ENCODE measurements around the gene CPTP. TPM values are rescaled to one million over a fixed set of nuclear protein-coding genes. Genes with fewer than 3 reads are reported as not detected.

CPTP gene
- total and polyA plus RNA-seq, 2 of the 13 experiments (the other 11 are each of a cell fraction or from before 2014, with no cell fraction given) = 5.5 to 9.3 TPM

DNA sequence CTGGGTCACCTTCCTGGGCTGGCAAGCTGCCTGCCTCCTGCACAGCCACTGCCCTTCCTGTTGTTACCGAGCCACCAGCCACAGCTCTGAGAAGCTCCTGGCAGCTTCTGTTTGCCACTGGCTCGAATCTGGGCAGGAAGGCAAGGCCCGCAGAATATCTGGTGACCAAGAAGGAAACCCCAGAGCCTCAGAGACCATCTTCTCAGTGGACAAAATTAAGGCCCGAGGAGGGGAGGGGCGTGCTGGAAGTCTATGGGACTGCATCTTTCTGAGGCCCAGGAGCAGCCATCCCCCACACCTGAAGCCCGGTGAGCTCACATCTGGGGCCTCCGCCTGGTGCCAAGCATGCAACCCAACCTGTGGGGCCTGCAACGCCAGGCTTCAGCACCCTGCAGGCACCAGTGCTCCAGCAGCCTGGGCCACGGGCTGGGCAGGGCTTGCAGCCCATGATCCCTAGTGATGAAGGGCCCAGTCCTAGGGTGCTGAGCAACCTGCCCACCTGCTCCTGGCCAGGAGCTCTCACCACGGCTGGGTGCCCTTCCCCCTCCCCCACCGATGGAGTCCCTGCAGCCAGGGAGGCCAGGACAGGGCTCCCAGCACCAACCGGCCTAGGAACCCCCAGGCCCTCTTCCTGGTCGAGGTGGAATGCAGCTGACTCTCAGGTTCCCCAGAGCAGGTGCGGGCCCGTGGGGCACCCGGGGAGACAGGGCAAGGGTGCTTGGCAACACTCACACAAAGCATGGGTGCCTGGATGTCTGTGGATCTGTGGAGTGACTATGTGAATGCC lies 879 bp downstream of the CPTP start (continued):
- TF ChIP-seq, protein P1, sequence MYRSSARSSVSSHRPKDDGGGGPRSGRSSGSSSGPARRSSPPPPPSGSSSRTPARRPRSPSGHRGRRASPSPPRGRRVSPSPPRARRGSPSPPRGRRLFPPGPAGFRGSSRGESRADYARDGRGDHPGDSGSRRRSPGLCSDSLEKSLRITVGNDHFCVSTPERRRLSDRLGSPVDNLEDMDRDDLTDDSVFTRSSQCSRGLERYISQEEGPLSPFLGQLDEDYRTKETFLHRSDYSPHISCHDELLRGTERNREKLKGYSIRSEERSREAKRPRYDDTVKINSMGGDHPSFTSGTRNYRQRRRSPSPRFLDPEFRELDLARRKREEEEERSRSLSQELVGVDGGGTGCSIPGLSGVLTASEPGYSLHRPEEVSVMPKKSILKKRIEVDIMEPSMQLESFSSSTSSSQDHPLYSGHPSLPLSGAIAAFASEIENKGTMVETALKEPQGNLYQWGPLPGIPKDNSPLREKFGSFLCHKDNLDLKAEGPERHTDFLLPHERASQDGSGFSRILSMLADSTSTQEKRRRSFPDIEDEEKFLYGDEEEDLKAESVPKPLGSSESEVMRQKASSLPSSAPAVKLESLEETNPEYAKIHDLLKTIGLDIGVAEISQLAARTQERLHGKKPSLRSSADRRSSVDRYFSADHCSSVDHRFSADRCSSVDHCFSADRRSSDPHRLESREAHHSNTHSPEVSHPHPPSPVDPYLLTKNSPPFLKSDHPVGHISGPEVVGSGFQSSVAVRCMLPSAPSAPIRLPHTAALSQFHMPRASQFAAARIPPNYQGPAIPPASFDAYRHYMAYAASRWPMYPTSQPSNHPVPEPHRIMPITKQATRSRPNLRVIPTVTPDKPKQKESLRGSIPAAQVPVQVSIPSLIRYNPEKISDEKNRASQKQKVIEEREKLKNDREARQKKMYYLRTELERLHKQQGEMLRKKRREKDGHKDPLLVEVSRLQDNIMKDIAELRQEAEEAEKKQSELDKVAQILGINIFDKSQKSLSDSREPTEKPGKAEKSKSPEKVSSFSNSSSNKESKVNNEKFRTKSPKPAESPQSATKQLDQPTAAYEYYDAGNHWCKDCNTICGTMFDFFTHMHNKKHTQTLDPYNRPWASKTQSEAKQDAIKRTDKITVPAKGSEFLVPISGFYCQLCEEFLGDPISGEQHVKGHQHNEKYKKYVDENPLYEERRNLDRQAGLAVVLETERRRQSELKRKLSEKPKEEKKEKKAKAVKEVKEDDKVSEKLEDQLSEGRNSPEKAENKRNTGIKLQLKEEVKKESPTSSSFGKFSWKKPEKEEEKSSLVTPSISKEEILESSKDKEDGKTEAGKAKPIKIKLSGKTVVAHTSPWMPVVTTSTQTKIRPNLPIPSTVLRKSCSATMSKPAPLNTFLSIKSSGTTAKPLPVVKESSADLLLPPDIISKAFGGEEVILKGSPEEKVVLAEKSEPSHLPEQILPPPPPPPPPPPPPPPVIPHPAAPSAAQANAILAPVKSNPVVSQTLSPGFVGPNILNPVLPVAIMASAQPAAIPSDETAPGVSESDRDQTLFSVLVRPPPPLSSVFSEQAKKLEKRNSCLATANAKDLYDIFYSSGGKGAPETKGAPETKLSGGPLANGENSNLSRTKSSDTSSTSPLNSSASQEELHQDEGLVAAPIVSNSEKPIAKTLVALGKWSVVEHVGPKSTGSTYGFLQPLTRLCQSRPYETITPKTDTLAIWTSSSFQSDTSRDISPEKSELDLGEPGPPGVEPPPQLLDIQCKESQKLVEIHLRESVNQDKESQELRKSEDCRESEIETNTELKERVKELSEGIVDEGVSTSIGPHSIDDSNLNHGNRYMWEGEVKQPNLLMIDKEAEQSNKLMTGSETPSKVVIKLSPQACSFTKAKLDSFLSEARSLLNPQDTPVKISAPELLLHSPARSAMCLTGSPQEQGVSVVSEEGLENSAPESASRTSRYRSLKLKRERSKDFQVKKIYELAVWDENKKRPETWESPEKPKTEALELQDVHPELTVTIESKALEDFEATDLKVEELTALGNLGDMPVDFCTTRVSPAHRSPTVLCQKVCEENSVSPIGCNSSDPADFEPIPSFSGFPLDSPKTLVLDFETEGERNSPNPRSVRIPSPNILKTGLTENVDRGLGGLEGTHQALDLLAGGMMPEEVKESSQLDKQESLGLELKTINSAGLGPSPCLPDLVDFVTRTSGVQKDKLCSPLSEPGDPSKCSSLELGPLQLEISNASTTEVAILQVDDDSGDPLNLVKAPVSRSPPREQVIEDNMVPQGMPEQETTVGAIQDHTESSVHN (CRISPR knock-in tag; IDR thresholded peaks at IDR 0.05) = no peak
- TF ChIP-seq, protein P2, sequence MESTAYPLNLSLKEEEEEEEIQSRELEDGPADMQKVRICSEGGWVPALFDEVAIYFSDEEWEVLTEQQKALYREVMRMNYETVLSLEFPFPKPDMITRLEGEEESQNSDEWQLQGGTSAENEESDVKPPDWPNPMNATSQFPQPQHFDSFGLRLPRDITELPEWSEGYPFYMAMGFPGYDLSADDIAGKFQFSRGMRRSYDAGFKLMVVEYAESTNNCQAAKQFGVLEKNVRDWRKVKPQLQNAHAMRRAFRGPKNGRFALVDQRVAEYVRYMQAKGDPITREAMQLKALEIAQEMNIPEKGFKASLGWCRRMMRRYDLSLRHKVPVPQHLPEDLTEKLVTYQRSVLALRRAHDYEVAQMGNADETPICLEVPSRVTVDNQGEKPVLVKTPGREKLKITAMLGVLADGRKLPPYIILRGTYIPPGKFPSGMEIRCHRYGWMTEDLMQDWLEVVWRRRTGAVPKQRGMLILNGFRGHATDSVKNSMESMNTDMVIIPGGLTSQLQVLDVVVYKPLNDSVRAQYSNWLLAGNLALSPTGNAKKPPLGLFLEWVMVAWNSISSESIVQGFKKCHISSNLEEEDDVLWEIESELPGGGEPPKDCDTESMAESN (CRISPR knock-in tag; conservative IDR thresholded peaks at IDR 0.05) = peak; percentile 65; the same call in 1 of the 2 replicates
- no peak; the same call in 1 of the 2 replicates for TF ChIP-seq ZFX (CRISPR knock-in tag; IDR thresholded peaks at IDR 0.05; ENCODE audit: low read depth)
- no peak for TF ChIP-seq RBM39 (IDR thresholded peaks at IDR 0.05; ENCODE audit: low read depth, low read length, poor library complexity, severe bottlenecking)
- TF ChIP-seq GATAD1 (CRISPR knock-in tag; IDR thresholded peaks at IDR 0.05) = no peak
- TF ChIP-seq ZNF207 (IDR thresholded peaks at IDR 0.05; ENCODE audit: borderline replicate concordance) = no peak
- TF ChIP-seq ZFP41 (CRISPR knock-in tag; IDR thresholded peaks at IDR 0.05; ENCODE audit: borderline replicate concordance) = no peak
- TF ChIP-seq SATB2 (CRISPR knock-in tag; IDR thresholded peaks at IDR 0.05) = no peak
- no peak for TF ChIP-seq KMT2A (CRISPR knock-in tag; IDR thresholded peaks at IDR 0.05)
- TF ChIP-seq ERF (CRISPR knock-in tag; IDR thresholded peaks at IDR 0.05) = no peak
- TF ChIP-seq, protein P3, sequence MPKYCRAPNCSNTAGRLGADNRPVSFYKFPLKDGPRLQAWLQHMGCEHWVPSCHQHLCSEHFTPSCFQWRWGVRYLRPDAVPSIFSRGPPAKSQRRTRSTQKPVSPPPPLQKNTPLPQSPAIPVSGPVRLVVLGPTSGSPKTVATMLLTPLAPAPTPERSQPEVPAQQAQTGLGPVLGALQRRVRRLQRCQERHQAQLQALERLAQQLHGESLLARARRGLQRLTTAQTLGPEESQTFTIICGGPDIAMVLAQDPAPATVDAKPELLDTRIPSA (CRISPR knock-in tag; IDR thresholded peaks at IDR 0.05; ENCODE audit: borderline replicate concordance) = 0 out of 2 replicates have a peak, but pooled peaks have one; percentile 7
- no peak for TF ChIP-seq POLR2AphosphoS2 (IDR thresholded peaks at IDR 0.05; ENCODE audit: low read depth, low read length)
- no peak for TF ChIP-seq ZNF3 (CRISPR knock-in tag; IDR thresholded peaks at IDR 0.05)
